GM18502 (cell line): ENCODE results near the gene BCAN.

ENCODE experiments used
- ATAC-seq: cut with Tn5 transposase; IDR thresholded peaks from one replicate; pipeline ENCODE4 v1.9.1; 2021; ENCODE audit warnings: mild to moderate bottlenecking; ENCODE audit not compliant: unreplicated experiment, poor library complexity

Gene BCAN

DNA sequence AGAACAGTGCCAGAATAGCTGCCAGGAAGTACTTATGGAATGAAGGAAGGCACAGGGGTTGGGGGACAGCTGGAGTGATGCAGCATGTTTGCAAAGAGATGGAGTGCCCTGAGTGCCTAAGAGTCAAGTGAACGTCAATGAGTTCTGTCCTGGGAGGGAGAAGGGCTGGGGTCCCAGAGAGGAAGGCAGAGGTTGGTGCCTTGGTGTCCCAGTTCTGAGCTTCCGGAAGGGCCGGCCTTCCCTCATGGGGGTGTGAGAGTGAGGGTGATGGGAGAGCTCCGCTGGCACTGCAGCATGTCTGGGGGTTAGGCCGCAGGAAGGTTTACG lies 17.7 kb downstream of the BCAN start:
- peak; percentile 4 for ATAC-seq

DNA sequence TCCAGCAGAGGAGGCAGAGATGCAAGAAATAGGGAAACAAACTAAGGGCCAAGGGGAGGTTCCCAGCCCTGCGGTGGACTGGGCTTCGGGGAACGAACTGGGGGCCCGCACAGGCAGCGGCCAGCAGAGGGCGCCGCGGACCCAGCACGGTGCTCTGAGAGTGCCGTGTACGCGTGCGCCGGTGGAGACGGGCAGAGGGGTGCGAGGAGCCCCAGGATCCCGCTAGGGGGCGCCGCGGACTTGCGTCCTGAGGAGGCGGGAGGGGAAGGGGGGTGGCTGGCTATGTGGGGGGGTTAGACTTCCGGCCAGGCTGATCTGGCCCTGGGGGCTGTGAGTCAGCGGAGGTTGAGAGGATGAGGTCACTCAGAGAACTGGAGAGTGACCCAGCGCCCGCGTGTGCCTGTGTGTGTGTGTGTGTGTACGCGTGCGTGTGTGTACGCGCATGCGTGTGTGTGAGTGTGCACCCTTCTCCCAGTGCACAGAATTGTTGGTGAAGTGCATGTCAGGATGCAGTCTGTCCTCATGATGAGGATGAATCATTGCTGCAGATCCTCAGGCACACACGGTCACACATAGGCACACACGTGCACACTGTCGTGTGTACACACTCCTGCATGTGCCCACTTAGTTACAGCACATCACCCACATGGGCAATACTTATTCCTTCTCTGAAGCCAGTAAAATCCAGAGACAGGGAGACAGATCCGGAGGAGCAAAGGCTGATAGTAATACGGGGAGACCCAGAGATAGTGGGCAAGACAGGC lies 18.3 kb downstream of the BCAN start:
- ATAC-seq: peak; percentile 73

DNA sequence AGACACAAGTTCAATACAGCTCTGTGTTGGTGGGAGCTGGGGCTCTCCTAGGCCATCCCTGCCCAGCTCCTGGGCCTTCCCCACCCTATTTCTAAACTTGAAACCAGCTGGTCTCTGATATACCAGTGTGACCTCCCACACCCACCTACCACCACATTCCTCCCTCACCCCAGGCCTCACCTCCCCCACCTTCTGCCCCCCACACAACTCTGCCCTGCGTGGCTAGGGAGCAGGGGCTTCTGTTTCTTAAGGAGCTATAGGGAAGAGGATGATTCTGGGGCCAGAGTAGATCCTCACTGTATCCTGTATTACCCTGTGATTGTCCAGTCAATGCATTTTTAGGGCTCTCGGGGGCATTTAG lies 18.8 kb downstream of the BCAN start:
- ATAC-seq: no peak

DNA sequence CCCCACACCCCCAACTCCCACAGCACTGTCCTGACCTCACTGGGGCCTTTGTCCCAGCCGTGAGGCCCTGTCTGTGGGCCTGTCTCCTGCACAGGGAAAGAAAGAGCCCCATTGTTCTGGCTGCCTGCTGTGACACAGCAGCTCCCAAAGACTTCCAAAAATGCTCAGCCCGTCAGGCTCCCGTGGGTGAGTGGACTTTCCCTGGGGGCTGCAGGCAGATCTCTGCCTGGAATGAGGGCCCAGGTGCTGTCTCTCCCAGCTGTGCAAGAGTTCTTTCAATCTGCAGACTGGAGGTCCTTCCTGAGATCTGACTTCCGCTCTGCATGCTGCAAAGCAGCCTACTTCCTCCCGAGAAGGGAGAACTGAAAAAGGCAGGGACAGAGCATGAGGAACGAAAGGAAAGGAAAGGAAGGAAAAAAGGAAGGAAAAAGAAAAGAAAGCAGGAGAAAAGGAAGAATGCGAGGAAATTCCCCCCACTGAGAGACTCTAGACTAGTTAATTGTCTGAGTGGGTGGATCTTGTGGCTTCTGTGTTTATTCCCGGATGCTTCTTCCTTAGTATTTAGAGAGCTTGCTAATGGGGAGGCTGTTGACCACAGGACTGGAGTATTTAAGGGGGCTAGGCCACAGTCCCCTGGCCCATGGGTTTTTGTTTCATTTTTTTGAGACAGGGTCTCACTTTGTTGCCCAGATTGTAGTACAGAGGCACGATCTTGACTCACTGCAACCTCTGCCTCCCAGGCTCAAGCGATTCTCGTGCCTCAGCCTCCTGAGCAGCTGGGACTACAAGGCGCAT lies 20.3 kb downstream of the BCAN start:
- ATAC-seq: no peak

DNA sequence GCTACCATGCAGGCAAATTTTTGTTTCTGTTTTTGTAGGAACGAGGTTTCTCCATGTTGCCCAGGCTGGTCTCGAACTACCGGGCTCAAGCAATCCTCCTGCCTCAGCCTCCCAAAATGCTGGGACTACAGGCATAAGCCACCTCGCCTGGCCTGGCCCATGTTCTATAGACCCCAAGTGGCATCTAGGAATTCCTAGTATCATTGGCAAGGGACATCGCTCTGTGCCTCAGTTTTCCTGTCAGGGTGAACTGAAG lies 20.8 kb downstream of the BCAN start:
- no peak for ATAC-seq

DNA sequence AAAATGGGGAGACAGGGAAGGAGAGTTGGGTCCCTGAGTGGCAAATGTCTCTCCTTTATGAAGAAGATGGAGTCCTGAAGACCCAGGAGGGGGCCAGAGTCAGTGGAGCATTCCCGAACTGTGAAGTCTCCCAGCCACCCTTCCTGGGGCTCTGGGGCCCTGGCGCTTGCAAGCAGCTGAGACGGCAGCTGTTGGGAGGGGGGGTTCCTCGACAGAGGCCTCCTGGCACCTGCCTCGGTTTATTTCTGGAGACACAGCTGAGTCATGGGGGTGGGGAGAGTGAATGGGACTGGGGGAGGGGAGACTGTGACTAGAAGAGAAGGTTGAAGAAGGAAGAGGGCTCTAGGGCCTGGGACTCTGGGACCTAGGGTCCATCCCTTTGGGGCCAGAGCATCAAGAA lies 21.3 kb downstream of the BCAN start:
- ATAC-seq: no peak

DNA sequence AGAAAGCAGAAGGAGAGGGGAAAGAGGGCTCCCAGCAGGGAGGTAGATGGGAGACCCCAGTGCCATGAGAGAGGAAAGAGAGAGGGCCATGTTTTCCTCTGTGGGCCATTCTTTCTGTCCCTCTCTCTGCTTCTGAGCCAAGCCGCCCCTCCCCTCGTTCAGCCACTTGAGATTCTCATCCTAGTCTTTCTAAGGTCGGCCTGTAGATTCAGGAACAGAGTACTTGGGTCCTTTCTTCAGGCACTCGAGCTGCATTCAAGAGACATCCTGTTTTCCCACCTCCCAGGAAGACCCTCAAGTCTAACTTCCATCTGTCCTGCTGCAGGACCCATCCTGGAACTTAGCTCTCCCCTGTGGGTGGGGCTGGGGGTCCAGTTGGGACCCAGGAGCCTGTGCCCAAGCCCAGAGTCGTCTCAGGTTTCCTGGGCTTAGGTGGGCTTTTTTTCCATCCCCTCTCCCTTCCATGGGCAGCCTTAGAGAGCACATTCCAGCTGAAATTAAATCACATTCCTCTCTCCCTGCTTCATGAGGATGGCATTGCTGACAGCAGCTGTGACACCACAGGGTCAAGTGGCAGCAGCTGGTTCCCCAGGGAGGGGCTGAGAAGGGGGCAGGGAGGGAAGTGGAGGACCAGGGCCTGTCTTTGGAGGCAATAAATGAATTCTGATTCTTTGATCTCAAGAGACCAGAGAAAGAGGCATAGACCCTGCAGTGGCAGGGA lies 22.3 kb downstream of the BCAN start:
- no peak for ATAC-seq

DNA sequence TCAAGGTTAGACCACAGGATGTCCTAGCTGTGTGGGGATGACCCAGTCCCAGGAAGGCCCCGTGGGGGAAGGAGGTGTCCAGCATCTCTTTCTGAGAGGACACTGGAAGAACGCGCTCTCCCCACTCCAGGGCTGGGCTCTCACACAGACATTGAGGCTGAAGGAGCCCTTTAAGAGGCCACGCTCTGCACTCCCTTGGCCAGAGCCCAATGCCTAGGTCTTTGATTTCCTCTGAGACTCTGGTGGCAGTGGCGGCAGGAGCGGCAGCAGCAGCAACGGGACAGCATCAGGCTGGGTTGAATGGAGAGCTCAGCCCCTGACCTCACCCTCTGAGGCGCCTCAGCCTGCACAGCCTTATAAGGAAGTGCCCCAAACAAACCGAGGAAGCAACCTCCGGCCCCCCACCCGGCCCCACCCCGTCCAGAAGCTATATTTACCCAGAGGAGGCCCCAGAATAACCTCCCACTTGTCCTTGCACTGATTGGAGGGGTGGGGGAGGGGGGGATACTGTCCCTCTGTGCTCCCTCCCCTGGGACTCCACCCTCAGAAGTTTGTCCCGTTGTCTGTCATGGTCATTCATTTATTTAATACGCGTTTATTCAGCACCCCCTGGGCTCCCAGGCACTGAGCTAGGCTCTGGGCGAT lies 23.0 kb downstream of the BCAN start:
- ATAC-seq: no peak

DNA sequence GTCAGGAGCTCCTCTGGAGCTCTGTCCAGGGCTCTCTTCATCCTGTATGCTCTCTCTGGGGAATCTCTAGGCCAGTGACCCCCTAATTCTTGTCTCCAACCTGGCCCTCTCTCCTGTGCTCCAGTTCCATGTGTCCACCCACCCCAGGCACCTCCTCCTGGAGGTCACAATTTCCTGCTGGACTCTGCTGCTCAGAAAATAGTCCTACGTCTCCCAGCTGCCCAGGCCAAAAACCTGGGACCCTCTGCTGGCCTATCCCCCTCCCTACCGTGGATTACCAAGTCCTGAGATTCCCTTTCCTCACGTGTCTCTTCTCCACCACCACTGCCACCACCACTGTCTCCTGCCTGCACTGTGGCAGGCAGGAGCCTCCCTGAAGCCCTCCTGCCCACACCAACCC lies 23.6 kb downstream of the BCAN start:
- no peak for ATAC-seq

DNA sequence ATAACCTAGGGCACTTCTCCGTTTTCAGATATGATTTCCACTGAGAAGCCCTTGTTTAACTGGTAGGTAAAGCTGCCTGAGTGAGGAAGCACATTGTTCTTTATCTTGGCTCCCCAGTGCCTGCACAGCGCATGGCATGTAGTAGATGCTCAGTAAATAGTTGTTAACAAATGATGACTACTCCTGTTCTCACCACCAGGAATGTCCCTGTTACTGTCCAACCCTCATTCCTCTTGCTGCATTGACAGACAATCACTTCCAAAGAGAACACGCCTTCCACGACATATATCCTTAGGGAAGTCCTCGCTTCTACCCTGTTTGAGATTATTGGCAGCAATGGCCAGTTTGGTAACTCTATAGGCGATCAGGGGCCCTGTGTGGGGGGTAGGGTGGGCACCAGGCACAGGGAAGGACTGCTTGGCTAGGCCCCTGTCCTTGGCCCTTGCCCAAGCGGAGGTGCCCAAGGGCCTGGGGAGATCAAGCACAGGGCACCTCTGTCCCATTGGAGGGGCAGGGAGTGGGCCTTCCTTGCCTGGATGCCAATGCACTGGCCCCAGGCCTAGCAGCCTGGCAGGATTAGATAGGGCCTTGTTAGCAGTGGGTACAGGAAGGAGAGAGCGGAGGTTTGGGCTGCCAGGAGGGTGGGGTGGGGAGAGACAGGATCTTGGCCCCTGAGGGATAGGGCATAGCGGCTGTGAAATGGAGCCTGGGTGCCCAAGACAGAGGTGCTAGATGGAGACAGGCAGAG lies 25.1 kb downstream of the BCAN start:
- ATAC-seq: no peak

DNA sequence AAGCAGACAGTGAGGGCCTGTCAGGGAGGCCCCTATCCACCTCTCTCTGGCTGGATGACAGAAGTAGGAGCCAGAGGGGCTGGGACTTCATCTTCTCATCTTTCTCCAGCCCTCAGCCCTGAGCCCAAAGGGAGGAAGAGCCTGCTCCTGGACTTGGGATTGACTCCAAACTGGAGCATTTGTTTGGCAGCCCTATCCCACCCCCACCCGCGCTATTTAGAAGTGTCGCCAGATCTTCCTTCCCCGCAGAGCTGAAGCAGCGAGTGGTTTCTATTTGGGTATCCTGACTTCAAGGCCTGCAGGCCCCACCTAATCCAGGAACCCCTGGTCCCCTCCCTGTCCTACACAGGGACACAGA lies 25.7 kb downstream of the BCAN start:
- ATAC-seq: no peak

DNA sequence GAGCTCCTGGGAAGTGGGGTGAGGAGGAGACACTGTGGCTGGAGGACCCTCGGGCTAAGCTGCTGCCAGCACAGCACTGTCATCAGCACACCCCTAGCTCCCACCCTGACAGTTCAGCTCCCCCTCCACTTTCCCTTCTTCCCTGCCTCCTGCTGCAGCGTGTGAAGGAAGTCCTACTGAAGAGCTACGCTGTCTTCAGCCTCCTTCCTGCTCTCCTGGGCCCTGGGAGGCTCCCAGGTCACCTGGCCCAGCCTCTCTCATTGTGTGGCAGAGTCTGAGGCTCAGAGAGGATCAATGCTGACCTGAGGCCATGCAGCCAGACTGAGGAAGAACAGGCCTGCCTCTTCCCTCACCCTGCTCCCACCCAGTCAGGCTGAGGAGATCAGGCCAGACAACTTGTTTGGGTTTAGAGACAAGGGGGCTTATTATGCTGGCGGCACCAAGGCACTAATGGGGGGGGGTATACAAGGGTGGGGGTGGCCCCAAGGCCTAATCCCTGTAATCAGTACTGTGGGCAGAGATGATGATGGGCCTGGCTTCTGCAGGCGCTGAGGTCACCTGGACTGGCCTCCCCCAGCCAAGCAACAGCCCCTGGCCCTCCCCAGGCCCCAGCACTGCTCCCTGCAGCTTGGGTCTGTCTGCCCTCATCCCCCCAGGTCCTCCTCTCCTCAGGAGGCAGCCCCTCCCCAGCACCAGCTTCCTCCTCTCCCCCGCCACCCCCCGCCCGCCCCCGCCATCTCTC lies 26.2 kb downstream of the BCAN start:
- no peak for ATAC-seq

DNA sequence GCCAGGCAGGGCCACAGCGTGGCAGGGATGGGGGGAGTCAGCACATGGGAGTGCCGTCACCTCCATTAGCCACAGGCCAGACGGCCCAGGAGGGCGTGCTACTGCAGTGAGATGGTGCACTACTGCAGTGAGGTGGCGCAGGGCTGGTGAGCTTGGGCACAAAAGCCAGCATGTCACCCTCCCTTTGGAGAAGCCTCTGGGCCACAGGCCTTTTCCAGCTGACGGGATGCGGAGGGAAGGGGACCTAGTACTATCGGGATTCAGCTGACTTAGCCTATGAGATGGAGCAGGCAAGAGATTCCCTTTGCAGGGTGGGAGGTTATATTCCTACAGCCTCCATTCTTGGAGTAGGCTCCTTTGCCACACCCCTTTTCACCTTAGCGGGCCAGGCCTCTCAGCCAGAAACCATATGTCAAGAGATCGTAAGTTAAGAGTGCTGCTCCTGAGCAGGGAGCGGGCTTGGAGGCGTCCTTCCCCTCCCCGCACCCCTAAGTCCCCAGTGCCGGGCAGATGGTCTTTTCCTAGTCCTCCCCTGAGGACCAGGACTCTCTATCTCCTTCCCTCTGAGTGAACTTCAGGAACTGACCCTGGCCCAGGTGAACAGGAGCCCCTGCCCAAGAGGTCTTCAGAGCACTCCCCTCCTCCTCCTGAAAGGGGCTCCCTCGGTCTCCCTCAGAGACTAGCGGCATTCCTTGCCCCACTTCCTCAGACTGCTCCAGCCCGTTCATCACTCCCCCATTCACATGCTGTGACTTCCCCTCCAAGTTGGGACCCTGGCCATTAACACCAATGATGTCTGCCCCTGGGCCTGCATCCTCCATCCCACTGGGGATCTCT lies 27.1 kb downstream of the BCAN start:
- no peak for ATAC-seq

DNA sequence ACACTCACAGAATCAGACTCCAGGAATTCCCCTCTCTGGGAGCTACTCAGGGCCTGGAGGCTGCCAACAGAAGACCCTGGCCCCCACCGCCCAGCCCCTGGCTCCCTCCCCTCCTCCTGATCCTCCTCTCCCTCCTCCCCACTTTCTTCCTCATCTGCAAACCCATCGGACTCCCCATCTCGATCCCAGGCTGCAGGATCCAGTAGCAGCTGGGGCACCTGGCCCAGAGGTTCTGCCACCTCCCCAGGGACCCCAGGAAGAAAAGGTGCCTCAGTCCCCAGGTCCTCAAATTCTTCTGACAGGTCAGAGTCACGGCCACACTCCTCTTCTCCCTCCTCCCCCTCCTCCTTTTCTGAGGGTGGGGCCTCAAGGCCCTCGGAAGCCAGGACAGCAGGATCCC lies 27.9 kb downstream of the BCAN start:
- ATAC-seq: no peak

DNA sequence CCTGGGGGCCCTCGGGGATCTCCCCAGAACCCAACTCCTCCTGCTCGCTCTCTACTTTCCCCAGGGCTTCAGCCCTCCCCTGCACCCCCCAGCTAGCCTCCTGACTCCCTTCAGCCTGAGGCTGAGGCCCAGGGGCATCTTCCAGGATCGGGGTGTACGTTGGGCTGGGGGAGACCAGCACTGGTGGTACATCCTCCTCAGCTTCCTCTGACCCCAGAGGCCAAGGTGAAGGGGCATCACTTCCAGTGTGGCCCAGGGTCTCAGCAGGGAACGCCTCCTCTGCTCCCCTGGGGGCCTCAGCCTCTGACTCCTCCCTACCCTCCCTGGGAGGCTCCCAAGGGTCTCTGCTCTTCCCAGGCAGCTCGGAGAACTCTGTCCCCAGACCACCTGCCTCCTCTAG lies 28.4 kb downstream of the BCAN start:
- no peak for ATAC-seq

DNA sequence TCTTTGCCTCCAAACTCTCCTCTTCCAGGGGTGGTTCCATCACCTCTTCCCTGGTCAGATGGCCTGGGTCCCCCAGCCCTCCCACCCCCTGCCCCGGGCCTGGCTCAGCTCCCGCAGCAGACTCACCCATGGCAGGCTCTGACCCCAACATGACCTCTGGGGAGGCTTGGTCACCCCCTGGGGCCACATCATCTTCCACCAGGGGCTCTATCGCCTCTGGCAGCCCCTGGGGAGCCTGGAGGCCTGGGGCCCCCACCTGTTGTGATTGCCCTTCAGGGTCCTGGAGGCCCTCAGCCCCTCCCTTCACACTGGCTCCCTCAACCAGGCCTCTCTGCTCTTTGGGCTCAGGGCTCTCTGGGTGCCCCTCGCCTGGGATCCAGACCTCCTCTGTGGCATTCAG lies 28.9 kb downstream of the BCAN start:
- ATAC-seq: no peak

DNA sequence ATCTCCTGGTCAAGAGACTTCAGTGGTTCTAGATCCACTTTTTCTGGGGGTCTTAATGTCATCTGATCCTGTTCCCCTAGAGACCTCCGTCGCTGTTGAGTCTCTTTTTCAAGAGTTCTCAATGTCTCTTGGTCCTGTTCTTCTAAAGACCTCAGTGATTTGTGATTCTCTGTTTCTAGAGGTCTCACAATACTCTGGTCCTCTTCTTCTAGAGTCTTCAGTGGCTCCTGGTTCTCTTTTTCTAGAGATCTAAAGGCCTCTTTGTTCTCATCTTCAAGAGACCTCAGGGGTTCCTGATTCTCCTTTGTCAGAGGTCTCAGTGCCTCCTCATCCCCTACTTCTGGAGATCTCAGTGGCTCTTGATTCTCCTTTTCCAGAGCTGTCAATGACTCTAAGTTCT lies 29.9 kb downstream of the BCAN start:
- no peak for ATAC-seq

DNA sequence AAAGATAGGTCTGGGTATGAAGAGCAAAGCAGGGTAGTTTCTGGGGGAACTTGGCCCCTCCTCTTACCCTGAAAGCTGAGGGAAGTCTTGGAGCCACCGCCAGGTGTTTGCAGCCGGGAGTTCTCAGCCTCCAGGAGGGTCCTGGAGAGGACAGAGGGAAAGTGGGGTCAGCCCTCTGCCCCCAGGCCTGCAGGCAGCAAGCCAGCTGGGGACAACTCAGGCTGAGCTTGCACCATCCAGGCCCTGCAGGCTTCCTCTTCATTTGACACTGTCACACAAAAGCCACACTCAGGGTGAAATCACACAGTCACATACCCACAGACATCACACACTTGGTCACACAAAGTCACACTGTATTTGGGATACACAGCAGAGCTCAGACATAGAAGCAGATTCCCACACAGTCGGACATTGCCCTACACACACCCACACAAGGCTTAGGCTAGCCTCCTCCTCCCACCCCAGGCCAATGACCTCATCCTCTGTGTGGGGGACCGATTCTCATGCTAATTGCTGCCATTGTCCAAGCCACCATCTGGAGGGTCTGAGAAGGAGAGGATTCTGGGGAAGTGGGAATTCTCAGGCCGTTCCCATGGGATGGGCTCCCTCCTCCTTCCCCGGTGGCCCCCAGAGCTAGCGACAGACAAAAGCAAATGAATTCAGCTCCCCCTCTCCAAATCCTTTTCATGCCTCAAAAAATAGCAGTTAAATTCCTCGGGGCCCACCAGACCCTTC lies 31.6 kb downstream of the BCAN start:
- ATAC-seq: no peak
